PC-3 (cell line): ENCODE results near the gene PCDHGB7. TPM values are rescaled to one million over a fixed set of nuclear protein-coding genes. Genes with fewer than 3 reads are reported as not detected.

Experiments used
- ATAC-seq: fragments of 200-7000 bp; cut with Tn5 transposase; 2 replicates; pipeline ENCODE4 v1.9.1; 2020; ENCODE audit warnings: mild to moderate bottlenecking, moderate library complexity
- BruUV-seq: library from RNA; stranded (reverse); fragments of 400-500 nt; replicated peaks from 2 replicates; lab custom pipeline; 2021; lab: Mats Ljungman, UMichigan
- CTCF ChIA-PET: fragments of 300-600 bp; sonication (Branson Sonifier 250); formaldehyde crosslinking; loops from one replicate; lab custom pipeline; 2022; ENCODE audit warnings: antibody characterized with exemption; lab: Charles Lee
- POLR2A ChIA-PET: fragments of 300-600 bp; sonication (Branson Sonifier 250); formaldehyde crosslinking; loops from one replicate; lab custom pipeline; 2022; ENCODE audit warnings: antibody characterized with exemption; ENCODE audit not compliant: unreplicated experiment; lab: Charles Lee
- DNase-seq: peaks from one replicate; pipeline ENCODE4 v3.0.0-alpha.2; 2015
- H2AFZ ChIP-seq: fragments of 300-600 bp; sonication (generic); 2 replicates; pipeline ENCODE4 v1.6.0; 2016; ENCODE audit warnings: antibody characterized with exemption, low read length
- H3F3A ChIP-seq: fragments of 300-600 bp; sonication (generic); one replicate; pipeline ENCODE4 v1.6.0; 2017; ENCODE audit warnings: antibody characterized with exemption, low read length, control low read depth, mild to moderate bottlenecking; ENCODE audit not compliant: unreplicated experiment
- H3K27ac ChIP-seq: fragments of 300-600 bp; sonication (generic); 2 replicates; pipeline ENCODE4 v1.5.1; 2016; ENCODE audit warnings: mild to moderate bottlenecking, low read length
- H3K27me3 ChIP-seq: fragments of 300-600 bp; sonication (generic); 2 replicates; pipeline ENCODE4 v1.6.1; 2016; ENCODE audit warnings: low read length, mixed read lengths
- H3K36me3 ChIP-seq: fragments of 300-600 bp; sonication (generic); 2 replicates; pipeline ENCODE4 v1.6.1; 2016; ENCODE audit warnings: low read depth, mixed run types, low read length, mixed read lengths
- H3K4me1 ChIP-seq: fragments of 300-600 bp; sonication (generic); 2 replicates; pipeline ENCODE4 v1.5.1; 2016; ENCODE audit warnings: low read length; ENCODE audit not compliant: insufficient read depth
- H3K4me2 ChIP-seq: fragments of 300-600 bp; sonication (generic); 2 replicates; pipeline ENCODE4 v1.6.0; 2016; ENCODE audit warnings: low read length
- H3K4me3 ChIP-seq: fragments of 300-600 bp; sonication (generic); 2 replicates; pipeline ENCODE4 v1.5.1; 2016; ENCODE audit warnings: mild to moderate bottlenecking, low read length, mixed read lengths
- H3K79me2 ChIP-seq: fragments of 300-600 bp; sonication (generic); 2 replicates; pipeline ENCODE4 v1.6.1; 2017; ENCODE audit warnings: low read length, mixed read lengths
- H3K9ac ChIP-seq: fragments of 300-600 bp; sonication (generic); 2 replicates; pipeline ENCODE4 v1.6.0; 2016; ENCODE audit warnings: mild to moderate bottlenecking, low read length
- H3K9me2 ChIP-seq: fragments of 300-600 bp; sonication (generic); replicated peaks from 2 replicates; pipeline ENCODE4 v1.6.1; 2016; ENCODE audit warnings: mixed run types, low read length, mixed read lengths
- H3K9me3 ChIP-seq: fragments of 300-600 bp; sonication (generic); 2 replicates; pipeline ENCODE4 v1.6.1; 2016; ENCODE audit warnings: low read length, mixed read lengths
- H4K20me1 ChIP-seq: fragments of 300-600 bp; sonication (generic); 2 replicates; pipeline ENCODE4 v1.6.1; 2016; ENCODE audit warnings: low read length, mixed read lengths
- EZH2 ChIP-seq: fragments of 300-600 bp; sonication (generic); IDR thresholded peaks from one replicate; pipeline ENCODE4 v1.6.1; 2017; ENCODE audit warnings: antibody characterized with exemption, mild to moderate bottlenecking, low read length; ENCODE audit not compliant: unreplicated experiment
- EZH2phosphoT487 ChIP-seq: fragments of 300-600 bp; sonication (generic); IDR thresholded peaks from 2 replicates; pipeline ENCODE4 v1.6.1; 2018; ENCODE audit warnings: mild to moderate bottlenecking, antibody characterized with exemption, low read length, borderline replicate concordance
- intact Hi-C: fragments of 100-400 bp; cut with micrococcal nuclease; formaldehyde crosslinking; loops from 2 replicates; pipeline ENCODE4 v1.9.0; 2023
- total RNA-seq: library from RNA; depleted of rRNA; stranded (reverse); fragments of >200 nt; gene quantifications from 2 replicates; pipeline ENCODE4 v1.2.3, GENCODE V29; 2014
- TF ChIP-seq, protein P1 (sequence below): fragments of 300-600 bp; sonication (generic); conservative IDR thresholded peaks from 2 replicates; pipeline ENCODE4 v1.5.1; 2017; ENCODE audit warnings: antibody characterized with exemption, low read depth, mild to moderate bottlenecking, low read length

Gene PCDHGB7
- total RNA-seq, 1 experiment from 2014 or later: 0.44 TPM

DNA sequence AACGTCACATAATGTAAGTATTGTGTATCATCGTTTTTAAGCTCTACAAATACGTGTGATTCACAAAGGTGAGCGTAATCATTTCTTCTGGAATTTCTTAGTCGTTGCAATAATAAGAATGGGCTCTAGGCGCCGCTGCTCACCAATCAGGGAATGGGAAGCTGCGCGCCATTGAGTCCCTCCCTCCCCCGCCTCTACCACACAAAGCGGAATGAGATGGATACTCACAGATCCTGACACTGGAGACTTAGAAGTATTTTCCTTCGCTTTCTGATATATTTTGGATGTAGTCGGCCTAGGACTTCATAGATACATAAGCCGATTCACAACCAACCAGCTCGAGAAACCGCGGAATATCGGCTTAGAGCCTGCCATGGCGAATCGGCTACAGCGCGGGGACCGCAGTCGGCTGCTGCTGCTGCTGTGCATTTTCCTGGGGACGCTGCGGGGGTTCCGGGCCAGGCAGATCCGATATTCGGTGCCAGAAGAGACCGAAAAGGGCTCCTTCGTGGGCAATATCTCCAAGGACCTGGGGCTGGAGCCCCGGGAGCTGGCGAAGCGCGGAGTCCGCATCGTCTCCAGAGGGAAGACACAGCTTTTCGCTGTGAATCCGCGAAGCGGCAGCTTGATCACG lies 3.5 kb downstream of the PCDHGB7 start, which contains the start of gene PCDHGA11:
Gene PCDHGA11 (plus strand): TSS at position 197 of the 634 bp plus-strand sequence. CDS start 177 bp downstream, at position 374.
- Histone ChIP-seq H3F3A (no peaks in the 10 kb centered on the region), H3K4me1 (no peaks in the 10 kb centered on the region), H4K20me1 (no peaks in the 10 kb centered on the region), H3K36me3 (no peaks in the 10 kb centered on the region; the same call in 1 of the 2 replicates), H3K9me3 (no peaks in the 10 kb centered on the region), H3K9me2 (no peaks in the 10 kb centered on the region), H3K4me3 (no peak within 1 kb of the TSS), H3K79me2 (no peaks in the 10 kb centered on the region), H2AFZ (no peak within 1 kb of the TSS), H3K27ac (no peak within 1 kb of the TSS), H3K27me3 (no peaks in the 10 kb centered on the region), H3K9ac (no peak within 1 kb of the TSS), H3K4me2 (no peak within 1 kb of the TSS)
- TF ChIP-seq EZH2phosphoT487 (no peak), EZH2 (no peak)
- TF ChIP-seq, protein P1, sequence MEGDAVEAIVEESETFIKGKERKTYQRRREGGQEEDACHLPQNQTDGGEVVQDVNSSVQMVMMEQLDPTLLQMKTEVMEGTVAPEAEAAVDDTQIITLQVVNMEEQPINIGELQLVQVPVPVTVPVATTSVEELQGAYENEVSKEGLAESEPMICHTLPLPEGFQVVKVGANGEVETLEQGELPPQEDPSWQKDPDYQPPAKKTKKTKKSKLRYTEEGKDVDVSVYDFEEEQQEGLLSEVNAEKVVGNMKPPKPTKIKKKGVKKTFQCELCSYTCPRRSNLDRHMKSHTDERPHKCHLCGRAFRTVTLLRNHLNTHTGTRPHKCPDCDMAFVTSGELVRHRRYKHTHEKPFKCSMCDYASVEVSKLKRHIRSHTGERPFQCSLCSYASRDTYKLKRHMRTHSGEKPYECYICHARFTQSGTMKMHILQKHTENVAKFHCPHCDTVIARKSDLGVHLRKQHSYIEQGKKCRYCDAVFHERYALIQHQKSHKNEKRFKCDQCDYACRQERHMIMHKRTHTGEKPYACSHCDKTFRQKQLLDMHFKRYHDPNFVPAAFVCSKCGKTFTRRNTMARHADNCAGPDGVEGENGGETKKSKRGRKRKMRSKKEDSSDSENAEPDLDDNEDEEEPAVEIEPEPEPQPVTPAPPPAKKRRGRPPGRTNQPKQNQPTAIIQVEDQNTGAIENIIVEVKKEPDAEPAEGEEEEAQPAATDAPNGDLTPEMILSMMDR: no peak; the same call in 1 of the 2 replicates
- DNase-seq (no peak), ATAC-seq (no peak)
- intact Hi-C loops: no loop called here
- CTCF ChIA-PET: interaction anchor here (0.6 kb wide), 1 partner anchor 250 kb away, joined by 3 read pairs; no protein-coding TSS in a partner anchor
- POLR2A ChIA-PET: no interaction called here
- BruUV-seq: no TSS peak

DNA sequence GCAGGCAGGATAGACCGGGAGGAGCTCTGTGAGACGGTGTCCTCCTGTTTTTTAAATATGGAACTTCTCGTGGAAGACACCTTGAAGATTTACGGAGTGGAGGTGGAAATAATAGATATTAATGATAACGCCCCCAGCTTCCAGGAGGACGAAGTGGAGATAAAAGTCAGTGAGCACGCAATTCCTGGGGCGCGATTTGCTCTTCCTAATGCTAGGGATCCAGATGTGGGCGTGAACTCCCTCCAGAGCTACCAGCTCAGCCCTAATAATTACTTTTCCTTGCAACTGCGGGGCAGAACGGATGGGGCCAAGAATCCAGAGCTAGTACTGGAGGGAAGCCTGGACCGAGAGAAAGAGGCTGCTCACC lies 4.0 kb downstream of the PCDHGB7 start:
- H3K4me2 ChIP-seq: no peak overlapping the region
- no peaks in the 10 kb centered on the region; the same call in 1 of the 2 replicates for H3K36me3 ChIP-seq
- no TSS peak for BruUV-seq
- ChIA-PET POLR2A (no interaction called here), CTCF (interaction anchor here (0.6 kb wide), 1 partner anchor 250 kb away, joined by 3 read pairs; no protein-coding TSS in a partner anchor)
- no peaks in the 10 kb centered on the region for H3K79me2 ChIP-seq
- no peaks in the 10 kb centered on the region for H3K9me3 ChIP-seq
- DNase-seq (no peak), ATAC-seq (no peak)
- H4K20me1 ChIP-seq: no peaks in the 10 kb centered on the region
- no peaks in the 10 kb centered on the region for H3F3A ChIP-seq
- no peak overlapping the region for H3K9ac ChIP-seq
- H3K27me3 ChIP-seq: no peaks in the 10 kb centered on the region
- intact Hi-C loops: no loop called here
- H3K9me2 ChIP-seq: no peaks in the 10 kb centered on the region
- no peak overlapping the region for H2AFZ ChIP-seq
- H3K4me1 ChIP-seq: no peaks in the 10 kb centered on the region
- TF ChIP-seq EZH2: no peak
- TF ChIP-seq EZH2phosphoT487: no peak
- TF ChIP-seq, protein P1: no peak
- H3K4me3 ChIP-seq: no peak overlapping the region
- H3K27ac ChIP-seq: no peak overlapping the region

DNA sequence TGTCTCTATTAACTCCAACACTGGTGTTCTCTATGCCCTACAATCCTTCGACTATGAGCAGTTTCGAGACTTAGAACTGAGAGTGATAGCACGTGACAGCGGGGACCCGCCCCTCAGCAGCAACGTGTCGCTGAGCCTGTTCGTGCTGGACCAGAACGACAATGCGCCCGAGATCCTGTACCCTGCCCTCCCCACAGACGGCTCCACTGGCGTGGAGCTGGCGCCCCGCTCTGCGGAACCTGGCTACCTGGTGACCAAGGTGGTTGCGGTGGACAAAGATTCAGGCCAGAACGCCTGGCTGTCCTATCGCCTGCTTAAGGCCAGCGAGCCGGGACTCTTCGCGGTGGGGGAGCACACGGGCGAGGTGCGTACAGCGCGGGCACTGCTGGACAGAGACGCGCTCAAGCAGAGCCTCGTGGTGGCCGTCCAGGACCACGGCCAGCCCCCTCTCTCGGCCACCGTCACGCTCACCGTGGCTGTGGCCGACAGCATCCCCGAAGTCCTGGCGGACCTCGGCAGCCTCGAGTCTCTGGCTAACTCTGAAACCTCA lies 5.3 kb downstream of the PCDHGB7 start:
- ATAC-seq: no peak
- no peak overlapping the region for H3K27ac ChIP-seq
- no peak overlapping the region for H3K9ac ChIP-seq
- no peaks in the 10 kb centered on the region for H4K20me1 ChIP-seq
- no peaks in the 10 kb centered on the region for H3F3A ChIP-seq
- no peaks in the 10 kb centered on the region for H3K79me2 ChIP-seq
- no TSS peak for BruUV-seq
- H3K9me3 ChIP-seq: no peaks in the 10 kb centered on the region
- H3K9me2 ChIP-seq: no peaks in the 10 kb centered on the region
- H2AFZ ChIP-seq: no peak overlapping the region
- H3K27me3 ChIP-seq: no peaks in the 10 kb centered on the region
- ChIA-PET CTCF (no interaction called here), POLR2A (no interaction called here)
- intact Hi-C loops: no loop called here
- H3K4me2 ChIP-seq: no peak overlapping the region
- no peak overlapping the region for H3K4me3 ChIP-seq
- no peak for DNase-seq
- H3K4me1 ChIP-seq: no peaks in the 10 kb centered on the region
- H3K36me3 ChIP-seq: no peaks in the 10 kb centered on the region; the same call in 1 of the 2 replicates
- TF ChIP-seq EZH2phosphoT487 (no peak), EZH2 (no peak)
- TF ChIP-seq, protein P1: no peak
